Ectodermal cell (in vitro differentiated cells): ENCODE results near the gene SUSD6.

Source experiments
- H3K27ac ChIP-seq: 2 replicates; pipeline ENCODE4 v1.7.0; 2013; ENCODE audit warnings: mild to moderate bottlenecking, low read depth, low read length; ENCODE audit not compliant: insufficient read depth, poor library complexity, severe bottlenecking
- H3K27me3 ChIP-seq: 2 replicates; pipeline ENCODE4 v1.7.0; 2013; ENCODE audit warnings: mild to moderate bottlenecking, low read length; ENCODE audit not compliant: insufficient read depth, control insufficient read depth, poor library complexity, severe bottlenecking
- H3K36me3 ChIP-seq: one replicate; pipeline ENCODE4 v1.7.0; 2013; ENCODE audit warnings: low read length; ENCODE audit not compliant: control insufficient read depth, insufficient read depth
- H3K4me1 ChIP-seq: one replicate; pipeline ENCODE4 v1.7.0; 2013; ENCODE audit warnings: low read length; ENCODE audit not compliant: control insufficient read depth, insufficient read depth
- H3K4me3 ChIP-seq: 2 replicates; pipeline ENCODE4 v1.7.0; 2013; ENCODE audit warnings: low read depth, low read length, control low read depth; ENCODE audit not compliant: insufficient read depth
- H3K9me3 ChIP-seq: 2 replicates; pipeline ENCODE4 v1.7.0; 2013; ENCODE audit warnings: mild to moderate bottlenecking, low read length, moderate library complexity; ENCODE audit not compliant: control insufficient read depth
- WGBS, 2 experiments: methylation state at CpG; one replicate each; pipeline ENCODE4 v1.1.7; 2013; ENCODE audit warnings: missing lambda C conversion rate in 2 of 2; 5-methylcytosine and 5-hydroxymethylcytosine counted together

SUSD6 gene

GRCh38 chr14:69710378-69710777 is 99.0 kb downstream of the SUSD6 start:
- no peak overlapping the region for H3K4me3 ChIP-seq

GRCh38 chr14:69711065-69711464 is 99.7 kb downstream of the SUSD6 start:
- Histone ChIP-seq H3K27ac (no peak overlapping the region), H3K4me3 (no peak overlapping the region), H3K4me1 (peaks cover 47% of the 10 kb centered on the region), H3K27me3 (no peaks in the 10 kb centered on the region), H3K36me3 (no peaks in the 10 kb centered on the region), H3K9me3 (no peaks in the 10 kb centered on the region)
- WGBS, 2 experiments: 90% methylated on average over 4 of the region's 4 CpGs

More at GRCh38 chr14:69710378-69710777, 99.0 kb downstream of the SUSD6 start:
- no peaks in the 10 kb centered on the region for H3K27me3 ChIP-seq
- 92 to 96% methylated on average over 1 of the region's 1 CpG for WGBS, 2 experiments
- no peaks in the 10 kb centered on the region for H3K9me3 ChIP-seq
- H3K36me3 ChIP-seq: no peaks in the 10 kb centered on the region
- peaks cover 46% of the 10 kb centered on the region for H3K4me1 ChIP-seq
- no peak overlapping the region for H3K27ac ChIP-seq

GRCh38 chr14:69711477-69711876 is 100.1 kb downstream of the SUSD6 start:
- no peaks in the 10 kb centered on the region for H3K9me3 ChIP-seq
- no peak overlapping the region for H3K4me3 ChIP-seq
- H3K4me1 ChIP-seq: peaks cover 51% of the 10 kb centered on the region
- no peaks in the 10 kb centered on the region for H3K27me3 ChIP-seq
- 88 to 100% methylated on average over 1 of the region's 1 CpG for WGBS, 2 experiments
- H3K36me3 ChIP-seq: no peaks in the 10 kb centered on the region
- no peak overlapping the region for H3K27ac ChIP-seq

GRCh38 chr14:69711881-69712560 is 100.6 kb downstream of the SUSD6 start:
- peaks cover 55% of the 10 kb centered on the region for H3K4me1 ChIP-seq
- H3K9me3 ChIP-seq: no peaks in the 10 kb centered on the region
- H3K4me3 ChIP-seq: no peak overlapping the region
- 72% methylated on average over 11 of the region's 11 CpGs for WGBS, 2 experiments
- H3K36me3 ChIP-seq: no peaks in the 10 kb centered on the region
- no peaks in the 10 kb centered on the region for H3K27me3 ChIP-seq
- peak overlapping the region; percentile 89 for H3K27ac ChIP-seq

GRCh38 chr14:69712599-69713088 is 101.2 kb downstream of the SUSD6 start:
- H3K4me3 ChIP-seq: no peak overlapping the region
- H3K4me1 ChIP-seq: peaks cover 55% of the 10 kb centered on the region
- peak overlapping the region; percentile 89 for H3K27ac ChIP-seq

GRCh38 chr14:69713209-69713781 is 101.9 kb downstream of the SUSD6 start:
- Histone ChIP-seq H3K36me3 (no peaks in the 10 kb centered on the region), H3K9me3 (no peaks in the 10 kb centered on the region), H3K4me1 (peaks cover 55% of the 10 kb centered on the region), H3K4me3 (no peak overlapping the region), H3K27me3 (no peaks in the 10 kb centered on the region), H3K27ac (peak overlapping the region; percentile 89)
- 7 to 8% methylated on average over 4 of the region's 4 CpGs for WGBS, 2 experiments

More at GRCh38 chr14:69712599-69713088, 101.2 kb downstream of the SUSD6 start:
- WGBS, 2 experiments: 27 to 40% methylated on average over 6 of the region's 6 CpGs
- Histone ChIP-seq H3K36me3 (no peaks in the 10 kb centered on the region), H3K9me3 (no peaks in the 10 kb centered on the region), H3K27me3 (no peaks in the 10 kb centered on the region)

GRCh38 chr14:69713993-69714679 is 102.7 kb downstream of the SUSD6 start:
- Histone ChIP-seq H3K36me3 (no peaks in the 10 kb centered on the region), H3K27ac (peak overlapping the region; percentile 38), H3K27me3 (no peaks in the 10 kb centered on the region), H3K9me3 (no peaks in the 10 kb centered on the region), H3K4me3 (no peak overlapping the region), H3K4me1 (peaks cover 49% of the 10 kb centered on the region)
- 53 to 64% methylated on average over 8 to 9 of the region's 9 CpGs for WGBS, 2 experiments

- H3K27ac ChIP-seq: no peak overlapping the region
- 95 to 97% methylated on average over 13 of the region's 13 CpGs for WGBS, 2 experiments
- H3K4me3 ChIP-seq: no peak overlapping the region
- no peaks in the 10 kb centered on the region for H3K27me3 ChIP-seq
- H3K9me3 ChIP-seq: no peaks in the 10 kb centered on the region
- no peaks in the 10 kb centered on the region for H3K36me3 ChIP-seq
- H3K4me1 ChIP-seq: peaks cover 54% of the 10 kb centered on the region
Observed at GRCh38 chr14:69715725-69716477, 104.5 kb downstream of the SUSD6 start.

- no peaks in the 10 kb centered on the region for H3K27me3 ChIP-seq
- no peak overlapping the region for H3K4me3 ChIP-seq
Observed at GRCh38 chr14:69716478-69717187, 105.2 kb downstream of the SUSD6 start.

More at GRCh38 chr14:69716478-69717187, 105.2 kb downstream of the SUSD6 start:
- WGBS, 2 experiments: 92 to 96% methylated on average over 5 of the region's 5 CpGs
- Histone ChIP-seq H3K27ac (no peak overlapping the region), H3K4me1 (peaks cover 48% of the 10 kb centered on the region), H3K9me3 (no peaks in the 10 kb centered on the region), H3K36me3 (no peaks in the 10 kb centered on the region)
